Panc1 (cell line): ENCODE results near the gene RHBDF2. TPM values are rescaled to one million over a fixed set of nuclear protein-coding genes. Genes with fewer than 3 reads are reported as not detected.

Experiments
- ATAC-seq: fragments of 200-7000 bp; cut with Tn5 transposase; 2 replicates; pipeline ENCODE4 v1.9.1; 2020; ENCODE audit warnings: mild to moderate bottlenecking, moderate library complexity
- BruUV-seq: library from RNA; stranded (reverse); fragments of 400-500 nt; replicated peaks from 2 replicates; lab custom pipeline; 2021; lab: Mats Ljungman, UMichigan
- CTCF ChIA-PET: fragments of 300-600 bp; sonication (Branson Sonifier 250); formaldehyde crosslinking; loops from one replicate; lab custom pipeline; 2022; ENCODE audit warnings: antibody characterized with exemption; lab: Charles Lee
- POLR2A ChIA-PET: fragments of 300-600 bp; sonication (Branson Sonifier 250); formaldehyde crosslinking; loops from one replicate; lab custom pipeline; 2022; ENCODE audit warnings: antibody characterized with exemption; lab: Charles Lee
- DNase-seq: peaks from one replicate; pipeline ENCODE4 v3.0.0-alpha.2; 2010; ENCODE audit warnings: low read depth, low spot score
- H3K27ac ChIP-seq: 2 replicates; pipeline ENCODE4 v1.5.1; 2011; ENCODE audit warnings: mild to moderate bottlenecking, low read length, inconsistent platforms
- H3K27me3 ChIP-seq: fragments of 200-500 bp; sonication (Bioruptor generic); 2 replicates; pipeline ENCODE4 v1.6.0; 2014; ENCODE audit warnings: low read length, inconsistent platforms; ENCODE audit not compliant: control insufficient read depth, insufficient read depth
- H3K36me3 ChIP-seq: fragments of 200-500 bp; sonication (Bioruptor generic); 2 replicates; pipeline ENCODE4 v1.5.1; 2014; ENCODE audit warnings: inconsistent platforms, mild to moderate bottlenecking, low read length, moderate library complexity; ENCODE audit not compliant: control insufficient read depth, insufficient read depth
- H3K4me1 ChIP-seq: 2 replicates; pipeline ENCODE4 v1.5.1; 2011; ENCODE audit warnings: inconsistent platforms, mild to moderate bottlenecking, low read length, moderate library complexity; ENCODE audit not compliant: control insufficient read depth, insufficient read depth
- H3K4me3 ChIP-seq, 2 experiments: 2 replicates each; pipeline ENCODE4 v1.5.1; 2011 to 2012; ENCODE audit warnings: low read depth in 2 of 2, low read length in 2 of 2, mild to moderate bottlenecking in 2 of 2, inconsistent platforms in 1 of 2, moderate library complexity in 1 of 2
- H3K9me3 ChIP-seq: fragments of 200-500 bp; sonication (Bioruptor generic); 2 replicates; pipeline ENCODE4 v1.5.1; 2014; ENCODE audit warnings: low read depth, mild to moderate bottlenecking, inconsistent platforms, low read length, moderate library complexity; ENCODE audit not compliant: control insufficient read depth, insufficient read depth
- POLR2AphosphoS5 ChIP-seq: IDR thresholded peaks from 2 replicates; pipeline ENCODE4 v1.6.1; 2012; ENCODE audit warnings: mild to moderate bottlenecking, low read depth, low read length, moderate library complexity
- SIN3A ChIP-seq: IDR thresholded peaks from 2 replicates; pipeline ENCODE4 v1.6.1; 2012; ENCODE audit warnings: low read depth, mild to moderate bottlenecking, low read length, moderate library complexity, borderline replicate concordance; ENCODE audit not compliant: insufficient read depth
- TCF7L2 ChIP-seq: IDR thresholded peaks from 2 replicates; pipeline ENCODE4 v1.6.1; 2011; ENCODE audit warnings: mild to moderate bottlenecking, low read depth, low read length, inconsistent platforms
- in situ Hi-C: cut with HindIII; loops from 2 replicates; pipeline ENCODE4 v1.10.0; 2016; ENCODE audit warnings: low sequenced_read_pairs, low pct_unique_long_range_greater_than_20kb
- intact Hi-C: fragments of 100-400 bp; cut with micrococcal nuclease; formaldehyde crosslinking; loops from one replicate; pipeline ENCODE4 v1.10.0; 2022; ENCODE audit not compliant: unreplicated experiment
- total RNA-seq: library from RNA; stranded (reverse); gene quantifications from one replicate; pipeline ENCODE4 v1.2.1, GENCODE V29; 2021; ENCODE audit not compliant: unreplicated experiment
- TF ChIP-seq, protein P1 (sequence below): fragments of 450-650 bp; IDR thresholded peaks from 2 replicates; pipeline ENCODE4 v1.5.1; 2017; ENCODE audit warnings: mild to moderate bottlenecking
- TF ChIP-seq, protein P2 (sequence below), 2 experiments: IDR thresholded peaks; 2 replicates each; pipeline ENCODE4 v1.6.1; 2011 to 2012; ENCODE audit warnings: low read depth in 2 of 2, control low read depth in 1 of 2, low read length in 1 of 2, mild to moderate bottlenecking in 1 of 2, moderate library complexity in 1 of 2; ENCODE audit not compliant: insufficient read depth in 1 of 2

Gene RHBDF2
- total RNA-seq, 1 experiment from 2014 or later = 67.8 TPM

DNA sequence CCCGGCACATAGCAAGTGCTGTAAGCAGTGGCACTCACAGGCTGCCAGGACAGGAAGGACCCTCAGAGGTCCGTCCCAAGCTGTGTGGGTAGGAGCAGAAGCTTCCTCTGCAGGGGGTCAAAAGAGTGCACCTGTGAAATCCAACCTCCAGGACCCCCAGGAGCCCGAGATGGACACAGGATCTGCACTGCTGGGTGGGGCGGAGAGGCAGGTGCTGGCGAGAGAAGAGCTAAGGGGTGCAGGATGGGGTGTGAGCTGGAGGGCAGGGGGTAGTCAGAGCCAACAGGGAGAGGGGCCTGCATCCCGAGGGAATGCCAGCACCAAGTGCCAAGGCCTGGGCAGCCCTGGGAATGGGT, 34.5 kb downstream of the RHBDF2 start:
- Histone ChIP-seq H3K27ac (no peak overlapping the region), H3K4me3 (no peak overlapping the region), H3K4me1 (peaks cover 5% of the 10 kb centered on the region; the same call in 1 of the 2 replicates), H3K27me3 (no peaks in the 10 kb centered on the region), H3K9me3 (no peaks in the 10 kb centered on the region), H3K36me3 (no peaks in the 10 kb centered on the region)
- TF ChIP-seq, protein P1, sequence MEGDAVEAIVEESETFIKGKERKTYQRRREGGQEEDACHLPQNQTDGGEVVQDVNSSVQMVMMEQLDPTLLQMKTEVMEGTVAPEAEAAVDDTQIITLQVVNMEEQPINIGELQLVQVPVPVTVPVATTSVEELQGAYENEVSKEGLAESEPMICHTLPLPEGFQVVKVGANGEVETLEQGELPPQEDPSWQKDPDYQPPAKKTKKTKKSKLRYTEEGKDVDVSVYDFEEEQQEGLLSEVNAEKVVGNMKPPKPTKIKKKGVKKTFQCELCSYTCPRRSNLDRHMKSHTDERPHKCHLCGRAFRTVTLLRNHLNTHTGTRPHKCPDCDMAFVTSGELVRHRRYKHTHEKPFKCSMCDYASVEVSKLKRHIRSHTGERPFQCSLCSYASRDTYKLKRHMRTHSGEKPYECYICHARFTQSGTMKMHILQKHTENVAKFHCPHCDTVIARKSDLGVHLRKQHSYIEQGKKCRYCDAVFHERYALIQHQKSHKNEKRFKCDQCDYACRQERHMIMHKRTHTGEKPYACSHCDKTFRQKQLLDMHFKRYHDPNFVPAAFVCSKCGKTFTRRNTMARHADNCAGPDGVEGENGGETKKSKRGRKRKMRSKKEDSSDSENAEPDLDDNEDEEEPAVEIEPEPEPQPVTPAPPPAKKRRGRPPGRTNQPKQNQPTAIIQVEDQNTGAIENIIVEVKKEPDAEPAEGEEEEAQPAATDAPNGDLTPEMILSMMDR = no peak
- TF ChIP-seq TCF7L2 = no peak
- no peak for TF ChIP-seq POLR2AphosphoS5
- TF ChIP-seq, protein P2, sequence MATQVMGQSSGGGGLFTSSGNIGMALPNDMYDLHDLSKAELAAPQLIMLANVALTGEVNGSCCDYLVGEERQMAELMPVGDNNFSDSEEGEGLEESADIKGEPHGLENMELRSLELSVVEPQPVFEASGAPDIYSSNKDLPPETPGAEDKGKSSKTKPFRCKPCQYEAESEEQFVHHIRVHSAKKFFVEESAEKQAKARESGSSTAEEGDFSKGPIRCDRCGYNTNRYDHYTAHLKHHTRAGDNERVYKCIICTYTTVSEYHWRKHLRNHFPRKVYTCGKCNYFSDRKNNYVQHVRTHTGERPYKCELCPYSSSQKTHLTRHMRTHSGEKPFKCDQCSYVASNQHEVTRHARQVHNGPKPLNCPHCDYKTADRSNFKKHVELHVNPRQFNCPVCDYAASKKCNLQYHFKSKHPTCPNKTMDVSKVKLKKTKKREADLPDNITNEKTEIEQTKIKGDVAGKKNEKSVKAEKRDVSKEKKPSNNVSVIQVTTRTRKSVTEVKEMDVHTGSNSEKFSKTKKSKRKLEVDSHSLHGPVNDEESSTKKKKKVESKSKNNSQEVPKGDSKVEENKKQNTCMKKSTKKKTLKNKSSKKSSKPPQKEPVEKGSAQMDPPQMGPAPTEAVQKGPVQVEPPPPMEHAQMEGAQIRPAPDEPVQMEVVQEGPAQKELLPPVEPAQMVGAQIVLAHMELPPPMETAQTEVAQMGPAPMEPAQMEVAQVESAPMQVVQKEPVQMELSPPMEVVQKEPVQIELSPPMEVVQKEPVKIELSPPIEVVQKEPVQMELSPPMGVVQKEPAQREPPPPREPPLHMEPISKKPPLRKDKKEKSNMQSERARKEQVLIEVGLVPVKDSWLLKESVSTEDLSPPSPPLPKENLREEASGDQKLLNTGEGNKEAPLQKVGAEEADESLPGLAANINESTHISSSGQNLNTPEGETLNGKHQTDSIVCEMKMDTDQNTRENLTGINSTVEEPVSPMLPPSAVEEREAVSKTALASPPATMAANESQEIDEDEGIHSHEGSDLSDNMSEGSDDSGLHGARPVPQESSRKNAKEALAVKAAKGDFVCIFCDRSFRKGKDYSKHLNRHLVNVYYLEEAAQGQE (IDR thresholded peaks at IDR 0.05; ENCODE audit: insufficient read depth in 1 of 2, low read depth in 2 of 2, low read length in 1 of 2) = no peak
- TF ChIP-seq SIN3A = no peak
- intact Hi-C loops (loop anchor here (1.0 kb wide), 1 partner anchor 40 kb away; no protein-coding TSS in a partner anchor), in situ Hi-C loops (no loop called here)
- CTCF ChIA-PET = interaction anchor here (0.5 to 1.9 kb wide), 9 partner anchors 15 to 752 kb away, joined by 3 to 10 read pairs (median 4); partner anchors contain the start of gene ST6GALNAC2
- POLR2A ChIA-PET = interaction anchor here (0.5 to 0.6 kb wide), 2 partner anchors 73 to 100 kb away, joined by 3 to 7 read pairs; partner anchors contain the start of gene PRCD
- peak; percentile 8; the same call in 1 of the 2 replicates for ATAC-seq
- no peak for DNase-seq
- BruUV-seq = no TSS peak

DNA sequence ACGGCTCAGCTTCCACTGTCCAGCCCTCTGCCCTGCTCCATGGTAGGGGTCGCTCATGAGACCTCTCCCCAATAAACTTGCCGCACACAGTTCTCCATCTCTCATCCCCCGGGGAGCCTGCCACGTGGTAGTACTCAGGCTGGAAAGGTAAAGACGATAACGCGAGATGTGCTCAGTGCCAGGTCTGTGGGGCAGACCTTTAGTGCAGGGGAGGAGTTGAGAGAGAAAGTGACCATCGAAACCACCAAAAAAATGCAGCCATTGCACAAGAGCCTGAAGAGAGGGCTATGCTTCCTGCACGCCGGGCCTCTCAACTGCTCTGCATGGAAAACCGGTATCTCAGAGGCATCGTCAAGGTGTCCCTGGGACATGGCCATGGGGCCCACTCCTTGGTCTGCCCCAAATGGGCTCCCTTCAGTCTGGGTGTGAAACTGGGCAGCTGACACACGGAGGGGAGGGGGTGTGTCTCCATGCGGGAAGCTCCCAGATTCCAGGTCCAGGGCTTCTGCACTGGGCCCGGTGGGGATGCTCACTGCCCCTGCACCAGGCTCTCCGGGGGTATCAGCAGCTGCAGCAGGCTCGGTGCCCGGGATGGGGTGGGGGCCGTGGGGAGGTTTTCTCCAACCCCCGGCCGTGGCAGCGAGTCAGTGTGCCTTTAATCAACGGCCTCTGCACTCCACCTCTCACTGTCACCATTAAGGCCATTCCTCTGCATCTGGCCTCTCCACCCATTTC, 38.5 kb downstream of the RHBDF2 start:
- TF ChIP-seq, protein P2 (IDR thresholded peaks at IDR 0.05; ENCODE audit: insufficient read depth in 1 of 2, low read depth in 2 of 2, low read length in 1 of 2) = no peak
- TF ChIP-seq POLR2AphosphoS5 (no peak), SIN3A (no peak), TCF7L2 (no peak)
- TF ChIP-seq, protein P1 = no peak
- ATAC-seq (no peak), DNase-seq (no peak)
- ChIA-PET POLR2A (interaction anchor here (0.5 kb wide), 1 partner anchor 18 kb away, joined by 4 read pairs; no protein-coding TSS in a partner anchor), CTCF (interaction anchor here (0.6 kb wide), 1 partner anchor 153 kb away, joined by 5 read pairs; no protein-coding TSS in a partner anchor)
- Histone ChIP-seq H3K4me1 (peaks cover 5% of the 10 kb centered on the region; the same call in 1 of the 2 replicates), H3K27ac (no peak overlapping the region), H3K27me3 (no peaks in the 10 kb centered on the region), H3K9me3 (no peaks in the 10 kb centered on the region), H3K4me3 (no peak overlapping the region), H3K36me3 (no peaks in the 10 kb centered on the region)
- BruUV-seq = no TSS peak
- in situ Hi-C loops = no loop called here
- intact Hi-C loops = no loop called here
